GM12878 (cell line): ENCODE data around the gene HMGXB3. TPM values are rescaled to one million over a fixed set of nuclear protein-coding genes. Genes with fewer than 3 reads are reported as not detected.

Experiments used
- ATAC-seq: fragments of 200-7000 bp; cut with Tn5 transposase; 3 replicates; pipeline ENCODE4 v1.9.1; 2020; ENCODE audit warnings: mild to moderate bottlenecking, moderate library complexity
- BruUV-seq: library from RNA; stranded (reverse); fragments of 400-500 nt; replicated peaks from 2 replicates; lab custom pipeline; 2021; lab: Mats Ljungman, UMichigan
- CTCF ChIA-PET: fragments of 300-600 bp; sonication (Branson Sonifier 250); formaldehyde crosslinking; extraction: SDS; loops from one replicate; lab custom pipeline; 2021; ENCODE audit warnings: inconsistent platforms; lab: Yijun Ruan, JAX
- POLR2A ChIA-PET: fragments of 350-600 bp; formaldehyde crosslinking; extraction: SDS; loops from one replicate; lab custom pipeline; 2021; ENCODE audit warnings: inconsistent platforms; lab: Charles Lee
- RAD21 ChIA-PET: fragments of 300-600 bp; sonication (Branson Sonifier 250); formaldehyde crosslinking; loops from one replicate; lab custom pipeline; 2023; ENCODE audit warnings: antibody characterized with exemption; ENCODE audit not compliant: unreplicated experiment; lab: Charles Lee
- SMC1A ChIA-PET: fragments of 300-600 bp; sonication (Branson Sonifier 250); formaldehyde crosslinking; loops from one replicate; lab custom pipeline; 2023; ENCODE audit not compliant: unreplicated experiment, uncharacterized antibody; lab: Charles Lee
- DNase-seq: peaks from one replicate; pipeline ENCODE4 v3.0.0-alpha.2; 2011; ENCODE audit warnings: low read depth, low spot score
- FAIRE-seq: peaks from 3 replicates; lab custom pipeline; 2011; peaks lifted over from hg19 to GRCh38; lab: Jason Lieb, UNC
- H2AFZ ChIP-seq: 2 replicates; pipeline ENCODE4 v1.6.0; 2011; ENCODE audit warnings: low read depth, low read length, control low read depth; ENCODE audit not compliant: control insufficient read depth
- H3K27ac ChIP-seq: 2 replicates; pipeline ENCODE4 v1.5.1; 2011; ENCODE audit warnings: control low read depth; ENCODE audit not compliant: control insufficient read depth, insufficient read depth
- H3K27me3 ChIP-seq, 2 experiments: replicated peaks in 1 of 2; 2 replicates each; pipeline versions ENCODE4 v1.6.0 to v1.6.1; 2011; ENCODE audit warnings: low read length in 1 of 2; ENCODE audit not compliant: control insufficient read depth in 2 of 2, insufficient read depth in 2 of 2
- H3K36me3 ChIP-seq, 2 experiments: 2 replicates each; pipeline ENCODE4 v1.5.1; 2011; ENCODE audit warnings: low read length in 1 of 2; ENCODE audit not compliant: control insufficient read depth in 2 of 2, insufficient read depth in 2 of 2
- H3K4me1 ChIP-seq: 2 replicates; pipeline ENCODE4 v1.6.1; 2011; ENCODE audit warnings: mild to moderate bottlenecking, low read length, moderate library complexity, mixed read lengths; ENCODE audit not compliant: control insufficient read depth, insufficient read depth
- H3K4me2 ChIP-seq: 2 replicates; pipeline ENCODE4 v1.6.0; 2011; ENCODE audit warnings: control low read depth; ENCODE audit not compliant: control insufficient read depth, insufficient read depth
- H3K4me3 ChIP-seq: fragments of 200-600 bp; sonication (generic); 2 replicates; pipeline ENCODE4 v1.5.1; 2016
- H3K79me2 ChIP-seq: 2 replicates; pipeline ENCODE4 v1.6.0; 2011; ENCODE audit warnings: low read length; ENCODE audit not compliant: control insufficient read depth, insufficient read depth
- H3K9ac ChIP-seq: 2 replicates; pipeline ENCODE4 v1.8.0; 2011; ENCODE audit warnings: low read length, control low read depth, mixed read lengths; ENCODE audit not compliant: control insufficient read depth, insufficient read depth
- H3K9me3 ChIP-seq: replicated peaks from 3 replicates; pipeline ENCODE4 v1.5.1; 2011; ENCODE audit warnings: mild to moderate bottlenecking, low read length; ENCODE audit not compliant: control insufficient read depth, insufficient read depth
- H4K20me1 ChIP-seq: 2 replicates; pipeline ENCODE4 v1.6.0; 2011; ENCODE audit not compliant: control insufficient read depth, insufficient read depth
- CEBPB ChIP-seq, 2 experiments: fragments of 150-350 bp in 1 of 2; IDR thresholded peaks; 2 replicates each; pipeline ENCODE4 v1.6.1; 2012 to 2014; ENCODE audit warnings: low read depth in 2 of 2, low read length in 2 of 2, borderline replicate concordance in 1 of 2, inconsistent platforms in 1 of 2
- KLF5 ChIP-seq: fragments of 450-650 bp; IDR thresholded peaks from 2 replicates; pipeline ENCODE4 v1.6.1; 2014; ENCODE audit warnings: mild to moderate bottlenecking; ENCODE audit not compliant: partially characterized antibody
- LARP7 ChIP-seq: fragments of 450-650 bp; IDR thresholded peaks from 2 replicates; pipeline ENCODE4 v1.6.1; 2017; ENCODE audit warnings: mild to moderate bottlenecking
- NFYB ChIP-seq: IDR thresholded peaks from 2 replicates; pipeline ENCODE4 v1.6.1; 2011; ENCODE audit warnings: low read depth, mild to moderate bottlenecking, low read length, improper control_type of control experiment, moderate library complexity; ENCODE audit not compliant: insufficient read depth
- POLR2A ChIP-seq: IDR thresholded peaks from 2 replicates; pipeline ENCODE4 v1.6.1; 2011; ENCODE audit warnings: low read depth, mild to moderate bottlenecking, low read length
- WGBS: methylation state at CpG from one replicate; pipeline ENCODE4 v1.1.6; 2016; ENCODE audit warnings: low lambda C conversion rate; ENCODE audit not compliant: insufficient replicate concordance, insufficient coverage; ENCODE audit errors: missing lambda C conversion rate; 5-methylcytosine and 5-hydroxymethylcytosine counted together
- in situ Hi-C: fragments of 300-500 bp; cut with MboI; formaldehyde crosslinking; loops from 9 replicates; pipeline ENCODE4 v1.14.3; 2018; ENCODE audit warnings: mixed read lengths
- intact Hi-C: fragments of 100-400 bp; cut with micrococcal nuclease; formaldehyde crosslinking; loops from one replicate; pipeline ENCODE4 v1.14.2; 2022; ENCODE audit not compliant: unreplicated experiment
- polyA plus RNA-seq, 11 experiments: library from polyadenylated mRNA; depleted of rRNA in 4 of 11; unstranded in 6 of 11; stranded (reverse) in 5 of 11; fragments of >200 nt; fragmentation: Nextera tagmentation in 4 of 11; fragmentation: Illumina TruSeq in 1 of 11; extraction: Ambion mirVana in 4 of 11; extraction: Trizol in 1 of 11; gene quantifications; 1 replicate in 1 of 11; 2 replicates in 10 of 11; pipeline versions ENCODE4 v1.2.1 to v1.2.3, GENCODE V29; 2011 to 2016; ENCODE audit warnings: inconsistent platforms in 2 of 11, missing spikeins in 2 of 11, low read depth in 1 of 11
- total RNA-seq, 4 experiments: library from RNA; depleted of rRNA in 3 of 4; stranded (reverse); fragments of >200 nt in 3 of 4; fragmentation: Illumina TruSeq in 1 of 4; extraction: Trizol in 1 of 4; gene quantifications; 2 replicates each; pipeline versions ENCODE4 v1.2.1 to v1.2.3, GENCODE V29; 2013 to 2021

Gene HMGXB3
- total and polyA plus RNA-seq, 10 of the 15 experiments (the other 5 are each of a cell fraction or from before 2014, with no cell fraction given): 1.00 to 42.2 (median 28.1) TPM

- TSS peak; percentile 17 for BruUV-seq
- TF ChIP-seq CEBPB (IDR thresholded peaks at IDR 0.05; ENCODE audit: borderline replicate concordance in 1 of 2, low read depth in 2 of 2, low read length in 2 of 2): no peak
- no peak for TF ChIP-seq KLF5
- 0 out of 2 replicates have a peak, but pooled peaks have one; percentile 4 for TF ChIP-seq POLR2A
- Histone ChIP-seq H3K4me2 (no peak overlapping the region), H3K9me3 (no peaks in the 10 kb centered on the region), H3K79me2 (no peaks in the 10 kb centered on the region), H3K9ac (no peak overlapping the region), H2AFZ (no peak overlapping the region), H4K20me1 (no peaks in the 10 kb centered on the region), H3K27me3 (no peaks in the 10 kb centered on the region), H3K4me3 (no peak overlapping the region), H3K36me3 (peaks cover 25 to 48% of the 10 kb centered on the region in 2 experiments), H3K27ac (no peak overlapping the region), H3K4me1 (no peaks in the 10 kb centered on the region)
- DNase-seq: no peak
- no peak for ATAC-seq
- FAIRE-seq: no peak
- 78% methylated on average over 6 of the region's 6 CpGs for WGBS
- in situ Hi-C loops (no loop called here), intact Hi-C loops (no loop called here)
- ChIA-PET POLR2A (no interaction called here), SMC1A (no interaction called here), CTCF (no interaction called here), RAD21 (no interaction called here)
These were observed 51.9 kb downstream of the HMGXB3 start for GRCh38 chr5:150052226-150052955.

GRCh38 chr5:150052956-150053712 lies 52.6 kb downstream of the HMGXB3 start:
- Histone ChIP-seq H2AFZ (no peak overlapping the region), H3K27me3 (no peaks in the 10 kb centered on the region), H3K4me2 (no peak overlapping the region), H3K9me3 (no peaks in the 10 kb centered on the region), H3K27ac (no peak overlapping the region), H3K9ac (no peak overlapping the region), H3K36me3 (peaks cover 19 to 46% of the 10 kb centered on the region in 2 experiments), H3K79me2 (no peaks in the 10 kb centered on the region), H4K20me1 (no peaks in the 10 kb centered on the region), H3K4me1 (no peaks in the 10 kb centered on the region), H3K4me3 (no peak overlapping the region)
- BruUV-seq: no TSS peak
- CTCF ChIA-PET: no interaction called here
- 91% methylated on average over 9 of the region's 9 CpGs for WGBS
- RAD21 ChIA-PET: interaction anchor here (0.8 kb wide), 1 partner anchor 70 kb away, joined by 3 read pairs; no protein-coding TSS in a partner anchor
- POLR2A ChIA-PET: no interaction called here
- DNase-seq (no peak), ATAC-seq (no peak), FAIRE-seq (no peak)
- intact Hi-C loops (no loop called here), in situ Hi-C loops (no loop called here)
- SMC1A ChIA-PET: no interaction called here
- no peak for TF ChIP-seq NFYB
- TF ChIP-seq LARP7: no peak
